ENCODE data around the gene STK33. TPM values are rescaled to one million over a fixed set of nuclear protein-coding genes. Genes with fewer than 3 reads are reported as not detected.

STK33 gene
- total RNA-seq, 1 experiment from 2014 or later: 5.8 TPM

GRCh38 chr11:8503910-8504364 lies 90.1 kb downstream of the STK33 start:
- POLR2A ChIA-PET (ENCODE audit: unreplicated experiment): no interaction called here
- TF ChIP-seq EZH2 (IDR thresholded peaks at IDR 0.05; ENCODE audit: low read depth) (no peak), CTCF (conservative IDR thresholded peaks at IDR 0.05) (no peak)
- intact Hi-C loops (cut with micrococcal nuclease; ENCODE audit: unreplicated experiment): no loop called here
- BruUV-seq (replicated peaks): no TSS peak
- Histone ChIP-seq H2AFZ (no peak overlapping the region), H3K79me2 (ENCODE audit: low read depth) (no peaks in the 10 kb centered on the region), H3K27ac (no peak overlapping the region), H3K9me2 (ENCODE audit: insufficient read depth) (no peaks in the 10 kb centered on the region), H3K4me2 (no peak overlapping the region), H3F3A (ENCODE audit: insufficient read depth, low read depth) (no peaks in the 10 kb centered on the region), H3K36me3 (ENCODE audit: low read depth) (no peaks in the 10 kb centered on the region), H3K4me1 (replicated peaks; ENCODE audit: insufficient read depth) (no peaks in the 10 kb centered on the region), H3K4me3 (no peak overlapping the region), H3K27me3 (ENCODE audit: insufficient read depth, low read depth) (no peaks in the 10 kb centered on the region), H3K9me3 (ENCODE audit: insufficient read depth, low read depth) (no peaks in the 10 kb centered on the region), H4K20me1 (ENCODE audit: insufficient read depth) (no peaks in the 10 kb centered on the region)
- CTCF ChIA-PET: interaction anchor here (0.6 kb wide), 1 partner anchor 101 kb away, joined by 3 read pairs; no protein-coding TSS in a partner anchor
- DNase-seq: no peak

GRCh38 chr11:8501836-8502235 lies 92.2 kb downstream of the STK33 start:
- ChIA-PET POLR2A (ENCODE audit: unreplicated experiment) (no interaction called here), CTCF (no interaction called here)
- H3K27ac ChIP-seq: no peak overlapping the region
- no peaks in the 10 kb centered on the region for H3K4me1 ChIP-seq (replicated peaks; ENCODE audit: insufficient read depth)
- H3K36me3 ChIP-seq (ENCODE audit: low read depth): no peaks in the 10 kb centered on the region
- no peak overlapping the region for H3K4me3 ChIP-seq
- intact Hi-C loops (cut with micrococcal nuclease; ENCODE audit: unreplicated experiment): no loop called here
- H2AFZ ChIP-seq: no peak overlapping the region
- no peak for DNase-seq
- no peaks in the 10 kb centered on the region for H3K79me2 ChIP-seq (ENCODE audit: low read depth)
- H3K4me2 ChIP-seq: no peak overlapping the region
- H4K20me1 ChIP-seq (ENCODE audit: insufficient read depth): no peaks in the 10 kb centered on the region
- no TSS peak for BruUV-seq (replicated peaks)
- H3K9me3 ChIP-seq (ENCODE audit: insufficient read depth, low read depth): no peaks in the 10 kb centered on the region
- no peaks in the 10 kb centered on the region for H3K9me2 ChIP-seq (ENCODE audit: insufficient read depth)
- no peak for TF ChIP-seq EZH2 (IDR thresholded peaks at IDR 0.05; ENCODE audit: low read depth)
- no peak for TF ChIP-seq CTCF (conservative IDR thresholded peaks at IDR 0.05)
- H3K27me3 ChIP-seq (ENCODE audit: insufficient read depth, low read depth): no peaks in the 10 kb centered on the region
- H3F3A ChIP-seq (ENCODE audit: insufficient read depth, low read depth): no peaks in the 10 kb centered on the region

GRCh38 chr11:8488395-8488794 lies 105.6 kb downstream of the STK33 start:
- Histone ChIP-seq H3K36me3 (ENCODE audit: low read depth) (no peaks in the 10 kb centered on the region), H3K9me2 (ENCODE audit: insufficient read depth) (no peaks in the 10 kb centered on the region), H3K27ac (no peak overlapping the region), H2AFZ (no peak overlapping the region), H3K27me3 (ENCODE audit: insufficient read depth, low read depth) (no peaks in the 10 kb centered on the region), H3K4me3 (no peak overlapping the region), H3K4me1 (replicated peaks; ENCODE audit: insufficient read depth) (no peaks in the 10 kb centered on the region), H3K79me2 (ENCODE audit: low read depth) (no peaks in the 10 kb centered on the region), H4K20me1 (ENCODE audit: insufficient read depth) (no peaks in the 10 kb centered on the region), H3F3A (ENCODE audit: insufficient read depth, low read depth) (no peaks in the 10 kb centered on the region), H3K9me3 (ENCODE audit: insufficient read depth, low read depth) (no peaks in the 10 kb centered on the region), H3K4me2 (no peak overlapping the region)
- DNase-seq: no peak
- CTCF ChIA-PET: interaction anchor here (0.6 kb wide), 1 partner anchor 17 kb away, joined by 3 read pairs; no protein-coding TSS in a partner anchor
- POLR2A ChIA-PET (ENCODE audit: unreplicated experiment): no interaction called here
- TF ChIP-seq CTCF (conservative IDR thresholded peaks at IDR 0.05): no peak
- TF ChIP-seq EZH2 (IDR thresholded peaks at IDR 0.05; ENCODE audit: low read depth): no peak
- no TSS peak for BruUV-seq (replicated peaks)
- intact Hi-C loops (cut with micrococcal nuclease; ENCODE audit: unreplicated experiment): no loop called here
